NOMO-1 (cell line): ENCODE data around the gene CLCF1.
A peak's percentile ranks its signal among the peaks of the same experiment; 100 is the strongest.

ENCODE experiments used
- DNase-seq, 2 experiments: peaks; one replicate each; lab custom pipeline; 2025; ENCODE audit not compliant: unreplicated experiment in 2 of 2; lab: John Stamatoyannopoulos, UW

The CLCF1 gene

DNA sequence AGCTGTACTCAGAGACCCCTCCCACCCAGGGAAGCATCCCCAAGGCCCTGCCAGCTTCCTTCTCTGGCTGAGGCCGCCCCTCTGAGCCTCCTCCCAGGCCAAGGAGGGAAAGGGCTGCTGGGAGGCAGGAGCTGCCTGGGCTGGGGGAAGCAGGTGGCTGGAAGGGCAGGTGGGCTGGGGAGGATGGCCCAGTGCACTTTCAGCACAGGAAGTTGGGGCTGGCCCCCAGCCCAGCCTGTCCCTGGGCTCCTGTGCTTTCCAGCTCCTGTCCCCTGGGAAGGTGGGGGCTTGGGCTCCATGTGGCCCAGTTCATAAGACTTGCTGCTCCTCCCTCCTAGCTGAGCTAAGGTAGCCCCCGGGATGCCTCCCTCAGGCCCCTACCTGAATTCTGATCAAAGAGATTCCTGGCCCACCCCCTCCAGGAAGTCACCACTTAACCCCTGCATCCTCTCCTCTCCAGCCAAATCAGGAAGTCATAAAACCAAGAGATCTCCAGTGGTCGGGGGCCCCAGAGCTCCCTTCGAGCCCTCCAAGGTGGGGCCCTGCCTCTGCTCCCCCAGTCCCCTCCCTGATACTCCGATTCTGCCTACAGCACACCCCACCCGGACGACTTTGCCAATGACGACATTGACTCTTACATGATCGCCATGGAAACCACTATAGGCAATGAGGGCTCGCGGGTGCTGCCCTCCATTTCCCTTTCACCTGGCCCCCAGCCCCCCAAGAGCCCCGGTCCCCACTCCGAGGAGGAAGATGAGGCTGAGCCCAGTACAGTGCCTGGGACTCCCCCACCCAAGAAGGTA, 23.4 kb upstream of the CLCF1 start:
- DNase-seq: no peak

DNA sequence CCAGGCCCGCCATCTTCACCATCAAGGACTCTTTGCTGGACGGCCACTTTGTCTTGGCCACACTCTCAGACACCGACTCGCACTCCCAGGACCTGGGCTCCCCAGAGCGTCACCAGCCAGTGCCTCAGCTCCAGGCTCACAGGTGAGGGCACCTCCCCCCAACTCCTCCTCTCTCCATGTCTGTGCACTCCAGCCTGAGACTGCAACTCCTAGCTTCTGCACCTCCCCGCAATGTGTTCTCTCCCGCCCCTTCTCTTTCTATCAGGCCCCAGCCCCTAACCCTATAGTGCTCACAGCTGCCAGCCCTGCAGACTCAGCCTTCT, 22.8 kb upstream of the CLCF1 start:
- no peak for DNase-seq

- DNase-seq: no peak
Observed at GRCh38 chr11:67395555-67396258, 22.3 kb upstream of the CLCF1 start.

GRCh38 chr11:67393990-67394389, 20.6 kb upstream of the CLCF1 start:
- DNase-seq: no peak

GRCh38 chr11:67393437-67393836, 20.0 kb upstream of the CLCF1 start:
- no peak for DNase-seq

- no peak for DNase-seq
Observed at GRCh38 chr11:67392183-67392715, 18.9 kb upstream of the CLCF1 start.

DNA sequence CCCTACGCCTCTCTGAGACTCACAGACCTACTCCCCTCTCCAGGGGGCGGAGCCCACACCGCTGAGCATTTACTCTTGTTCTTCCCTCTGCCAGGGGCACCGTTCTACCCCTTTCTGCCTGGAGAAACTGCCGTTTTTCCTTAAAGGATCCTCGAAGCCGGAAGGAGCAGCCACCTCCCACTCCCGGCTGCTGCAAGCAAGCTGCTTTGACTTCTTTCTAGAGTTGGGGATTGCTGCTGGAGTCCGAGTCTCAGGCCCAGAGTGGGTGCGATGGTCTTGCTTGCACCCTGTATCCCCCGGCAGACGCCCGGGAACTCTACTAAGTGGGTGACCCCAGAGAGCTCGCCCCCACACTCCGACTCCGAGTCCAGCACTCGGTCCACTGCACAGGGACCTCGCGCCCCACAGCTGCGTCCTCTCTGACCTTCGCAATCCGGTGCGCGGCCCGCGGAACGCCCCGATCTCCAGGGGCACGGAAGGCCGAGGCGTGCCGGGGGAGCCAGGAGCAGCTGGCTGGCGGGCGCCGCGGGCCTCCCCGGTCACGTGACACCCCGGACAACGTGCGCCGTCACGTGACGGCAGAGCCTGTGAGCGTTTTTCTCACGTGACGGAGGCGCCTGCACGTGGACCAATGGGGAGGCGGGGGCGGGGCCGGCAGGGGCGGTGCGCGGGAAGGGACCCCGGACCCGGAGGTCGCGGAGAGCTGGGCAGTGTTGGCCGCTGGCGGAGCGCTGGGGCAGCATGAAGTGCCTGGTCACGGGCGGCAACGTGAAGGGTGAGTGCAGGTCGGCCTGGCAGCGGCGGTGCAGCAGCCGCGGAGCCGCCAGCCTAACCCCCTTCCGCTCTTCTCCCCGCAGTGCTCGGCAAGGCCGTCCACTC, 18.1 kb upstream of the CLCF1 start, which contains the start of gene RAD9A:
TSS of gene RAD9A (plus strand) at position 683 of the 879 bp plus-strand sequence. CDS start at position 742, 59 bp downstream.
- DNase-seq: peak; percentile 89 to 90

- no peak for DNase-seq
Observed at GRCh38 chr11:67390947-67391303, 17.5 kb upstream of the CLCF1 start.

- DNase-seq: peak; percentile 23 to 32
Observed at GRCh38 chr11:67389477-67389876, 16.1 kb upstream of the CLCF1 start.

DNA sequence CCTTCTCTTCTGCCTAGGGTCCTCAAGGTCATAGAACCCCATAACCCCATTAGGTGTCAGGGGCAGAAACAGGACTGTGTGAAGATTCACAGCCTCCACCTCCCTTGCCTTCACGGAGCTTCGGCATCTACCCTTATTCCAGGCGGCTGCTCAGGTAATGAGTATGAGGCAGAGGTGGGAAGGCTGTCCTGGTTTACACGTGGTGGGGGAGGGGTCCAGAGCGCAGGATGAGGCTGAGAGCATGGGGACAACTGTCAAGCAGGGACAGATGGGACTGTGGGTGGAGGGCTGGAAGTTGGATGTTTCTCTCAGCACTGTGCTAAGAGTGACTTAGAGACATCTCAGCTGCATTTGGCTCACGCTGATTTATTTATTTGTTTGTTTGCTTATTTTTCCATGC, 14.1 kb upstream of the CLCF1 start:
- DNase-seq: no peak

DNA sequence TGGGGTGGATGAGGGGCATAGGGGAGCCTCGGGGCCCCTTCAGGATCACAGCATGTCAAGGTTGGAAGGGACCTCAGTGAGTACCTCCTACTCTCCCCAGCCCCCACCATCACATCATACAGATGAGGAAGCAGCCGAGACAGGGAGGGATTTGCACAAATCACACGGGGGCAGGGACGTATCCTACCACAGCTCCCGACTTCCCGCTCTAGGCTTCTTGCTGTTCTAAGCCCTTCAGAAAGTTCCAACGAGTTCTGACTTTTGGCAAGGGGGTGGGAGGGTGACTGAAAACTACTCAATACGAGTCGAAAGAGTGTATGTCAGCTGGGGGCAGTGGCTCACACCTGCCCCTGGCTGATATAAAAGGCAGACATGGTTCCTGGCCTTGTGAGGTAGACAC, 13.7 kb upstream of the CLCF1 start:
- no peak for DNase-seq

GRCh38 chr11:67384851-67385366, 11.5 kb upstream of the CLCF1 start:
- DNase-seq: no peak

DNA sequence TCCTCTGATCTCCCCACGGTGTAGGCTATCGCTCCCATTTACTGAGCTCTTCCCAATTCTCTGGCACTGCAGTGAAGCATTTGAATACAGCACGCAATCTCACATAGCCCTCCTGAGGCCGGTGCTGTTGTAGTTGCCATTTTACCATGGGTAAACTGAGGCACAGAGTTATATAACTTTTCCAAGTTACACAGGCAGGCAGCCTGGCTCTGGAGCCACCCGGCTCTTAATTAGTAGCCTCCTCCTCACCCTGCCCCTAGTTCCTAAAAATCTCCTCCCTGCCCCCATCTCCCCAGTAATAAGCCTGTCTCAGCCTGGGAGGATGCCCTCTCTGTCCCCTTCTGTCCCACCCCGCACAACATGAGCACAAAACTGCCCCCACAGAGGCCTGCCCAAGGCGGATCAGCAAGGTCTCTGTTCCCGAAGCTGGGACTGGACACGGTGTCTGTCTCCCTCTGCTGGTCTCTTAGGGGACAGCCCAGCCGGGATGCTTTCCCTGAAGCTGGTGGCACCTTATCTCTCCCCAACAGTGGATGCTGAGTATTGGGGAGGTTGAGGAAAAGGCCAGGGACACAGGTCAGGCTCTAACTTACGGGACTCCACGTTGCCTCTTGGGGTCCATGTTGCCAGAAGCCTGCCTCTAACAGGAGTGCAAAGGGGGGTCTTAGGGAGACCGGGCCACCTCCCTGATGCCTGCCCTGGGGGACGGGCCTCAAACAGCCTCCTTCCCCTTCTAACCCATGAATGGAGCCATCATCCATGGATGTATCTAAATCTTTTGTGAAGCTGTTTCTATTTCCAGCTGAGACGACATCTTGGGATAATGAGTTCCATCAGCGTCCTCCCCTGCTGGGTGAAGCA, 9.1 kb upstream of the CLCF1 start:
- peak; percentile 70 to 72 for DNase-seq

DNA sequence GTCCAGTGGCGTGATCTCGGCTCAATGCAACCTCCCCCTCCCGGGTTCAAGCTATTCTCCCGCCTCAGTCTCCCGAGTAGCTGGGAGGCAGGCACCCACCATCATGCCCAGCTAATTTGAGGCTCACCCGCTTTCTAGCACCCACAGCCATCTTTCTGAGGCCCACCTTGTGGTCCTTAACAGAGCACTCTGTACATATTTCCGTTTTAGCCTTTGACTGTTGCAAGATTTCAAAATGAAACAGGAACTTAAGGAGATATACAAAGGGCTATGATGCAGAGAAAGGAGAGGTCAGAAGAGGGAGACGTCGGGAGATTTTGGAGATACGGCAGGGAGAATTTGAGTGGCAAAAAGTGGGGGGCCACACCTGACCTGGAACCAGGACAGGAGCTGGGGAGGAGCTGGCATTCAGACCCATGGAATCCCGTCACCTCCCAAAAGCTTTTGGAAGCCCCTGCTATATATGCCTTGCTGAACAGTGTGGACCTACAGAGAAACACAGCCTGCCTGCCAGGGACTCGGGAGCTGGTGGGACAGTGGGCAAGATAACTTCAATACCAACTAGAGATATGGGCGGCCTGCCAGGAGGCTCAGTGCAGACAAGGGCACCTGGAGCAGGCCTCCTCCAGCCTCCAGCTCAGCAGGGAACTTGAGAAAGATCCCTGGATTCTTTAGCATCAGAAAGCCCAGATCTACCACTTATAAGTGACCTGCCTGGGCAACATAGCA, 8.0 kb upstream of the CLCF1 start:
- peak; percentile 75 to 91 for DNase-seq

GRCh38 chr11:67379061-67380058, 6.0 kb upstream of the CLCF1 start:
- DNase-seq: no peak

GRCh38 chr11:67378544-67378943, 5.1 kb upstream of the CLCF1 start:
- no peak for DNase-seq

DNA sequence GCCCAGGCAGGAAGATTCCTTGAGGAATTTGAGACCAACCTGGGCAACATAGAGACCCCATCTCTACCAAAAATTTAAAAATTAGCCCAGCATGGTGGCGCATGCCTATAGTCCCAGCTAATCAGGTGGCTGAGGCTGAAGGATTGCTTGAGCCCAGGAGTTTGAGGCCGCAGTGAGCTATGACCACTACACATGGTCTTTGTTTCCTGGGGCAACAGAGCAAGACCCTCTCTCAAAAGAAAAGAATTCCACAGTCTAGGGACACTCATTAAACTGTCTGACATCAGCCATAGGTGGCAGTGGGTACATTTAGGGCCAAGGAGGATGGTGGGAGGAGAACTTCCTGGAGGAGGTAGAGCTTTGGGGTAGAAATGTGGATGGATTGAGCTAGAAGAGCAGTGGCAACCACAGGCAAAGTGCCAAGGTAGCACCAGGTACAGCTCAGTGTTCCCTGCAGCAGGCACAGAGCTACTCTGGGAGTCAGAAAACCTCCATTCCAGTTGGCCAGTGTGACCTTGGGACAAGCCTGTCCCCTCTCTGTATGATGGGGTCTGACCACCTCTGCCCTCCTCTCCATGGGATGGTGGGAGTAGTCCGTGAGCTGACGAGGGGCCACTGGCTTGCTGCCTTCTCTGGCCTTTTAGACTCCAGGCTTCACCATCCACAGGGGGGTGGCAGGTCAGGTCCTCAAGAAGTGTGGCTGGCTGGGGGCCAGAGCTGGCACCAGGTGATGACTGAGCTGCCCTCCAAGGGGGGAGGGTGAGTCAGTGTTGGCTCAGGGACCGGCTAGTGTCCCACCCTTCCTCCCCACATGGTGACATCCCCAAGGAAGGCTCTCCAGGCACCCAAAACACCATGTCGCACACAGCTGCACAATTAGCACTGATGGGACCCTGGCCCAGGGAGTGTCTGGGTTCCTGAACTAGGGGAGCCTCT, 3.7 kb upstream of the CLCF1 start:
- DNase-seq: no peak
